Loucy (cell line): ENCODE results near the gene KISS1.

Experiments
- H2AFZ ChIP-seq: fragments of 200-600 bp; sonication (generic); 2 replicates; pipeline ENCODE4 v1.6.0; 2016; ENCODE audit warnings: antibody characterized with exemption, mild to moderate bottlenecking, low read length, moderate library complexity
- H3F3A ChIP-seq: fragments of 200-600 bp; 2 replicates; pipeline ENCODE4 v1.6.0; 2016; ENCODE audit warnings: antibody characterized with exemption, low read depth, mild to moderate bottlenecking
- H3K27me3 ChIP-seq: fragments of 200-600 bp; sonication (generic); 2 replicates; pipeline ENCODE4 v1.6.1; 2014; ENCODE audit warnings: low read length, mild to moderate bottlenecking; ENCODE audit not compliant: insufficient read depth, poor library complexity, severe bottlenecking
- H3K36me3 ChIP-seq: fragments of 200-600 bp; sonication (generic); 2 replicates; pipeline ENCODE4 v1.6.1; 2016; ENCODE audit warnings: low read length; ENCODE audit not compliant: insufficient read depth
- H3K4me1 ChIP-seq: fragments of 200-600 bp; sonication (generic); 2 replicates; pipeline ENCODE4 v1.5.1; 2014; ENCODE audit warnings: low read length, mild to moderate bottlenecking; ENCODE audit not compliant: insufficient read depth, poor library complexity, severe bottlenecking
- H3K4me2 ChIP-seq: fragments of 200-600 bp; sonication (generic); 2 replicates; pipeline ENCODE4 v1.6.0; 2014; ENCODE audit warnings: antibody characterized with exemption, low read length, low read depth, mild to moderate bottlenecking; ENCODE audit not compliant: poor library complexity, severe bottlenecking
- H3K4me3 ChIP-seq: fragments of 200-600 bp; sonication (generic); 2 replicates; pipeline ENCODE4 v1.5.1; 2014; ENCODE audit warnings: low read length, mild to moderate bottlenecking, mixed read lengths; ENCODE audit not compliant: poor library complexity, severe bottlenecking
- H3K79me2 ChIP-seq: fragments of 200-600 bp; sonication (generic); 2 replicates; pipeline ENCODE4 v1.6.1; 2014; ENCODE audit warnings: low read length; ENCODE audit not compliant: insufficient read depth
- H3K9ac ChIP-seq: fragments of 200-600 bp; sonication (generic); 2 replicates; pipeline ENCODE4 v1.6.0; 2014; ENCODE audit warnings: mild to moderate bottlenecking, low read depth, low read length, moderate library complexity; ENCODE audit not compliant: poor library complexity, severe bottlenecking
- H3K9me2 ChIP-seq: fragments of 200-600 bp; sonication (generic); replicated peaks from 2 replicates; pipeline ENCODE4 v1.6.1; 2016; ENCODE audit warnings: low read depth, low read length, mixed read lengths
- H3K9me3 ChIP-seq: fragments of 200-600 bp; sonication (generic); 2 replicates; pipeline ENCODE4 v1.6.1; 2014; ENCODE audit warnings: mild to moderate bottlenecking, antibody characterized with exemption, low read length, low read depth; ENCODE audit not compliant: insufficient read depth
- H4K20me1 ChIP-seq: fragments of 200-600 bp; sonication (generic); 2 replicates; pipeline ENCODE4 v1.6.0; 2014; ENCODE audit warnings: antibody characterized with exemption, low read length, mild to moderate bottlenecking; ENCODE audit not compliant: insufficient read depth, poor library complexity, severe bottlenecking
- EZH2phosphoT487 ChIP-seq: fragments of 200-600 bp; IDR thresholded peaks from 2 replicates; pipeline ENCODE4 v1.6.1; 2018; ENCODE audit warnings: antibody characterized with exemption, mild to moderate bottlenecking, moderate library complexity, borderline replicate concordance
- TF ChIP-seq, protein P1 (sequence below): fragments of 200-600 bp; sonication (generic); conservative IDR thresholded peaks from 2 replicates; pipeline ENCODE4 v1.5.1; 2014; ENCODE audit warnings: mild to moderate bottlenecking, antibody characterized with exemption, low read length

KISS1 gene

GRCh38 chr1:204222006-204222763, 25.9 kb upstream of the KISS1 start:
- Histone ChIP-seq H3K4me1 (peaks cover 3% of the 10 kb centered on the region), H3K79me2 (no peaks in the 10 kb centered on the region), H2AFZ (no peak overlapping the region), H4K20me1 (no peaks in the 10 kb centered on the region), H3K36me3 (no peaks in the 10 kb centered on the region), H3K27me3 (no peaks in the 10 kb centered on the region), H3K9ac (no peak overlapping the region), H3K9me3 (no peaks in the 10 kb centered on the region), H3K9me2 (no peaks in the 10 kb centered on the region), H3K4me2 (no peak overlapping the region), H3F3A (0 out of 2 replicates have a peak, but pooled peaks cover 4% of the 10 kb centered on the region), H3K4me3 (no peak overlapping the region)
- TF ChIP-seq, protein P1, sequence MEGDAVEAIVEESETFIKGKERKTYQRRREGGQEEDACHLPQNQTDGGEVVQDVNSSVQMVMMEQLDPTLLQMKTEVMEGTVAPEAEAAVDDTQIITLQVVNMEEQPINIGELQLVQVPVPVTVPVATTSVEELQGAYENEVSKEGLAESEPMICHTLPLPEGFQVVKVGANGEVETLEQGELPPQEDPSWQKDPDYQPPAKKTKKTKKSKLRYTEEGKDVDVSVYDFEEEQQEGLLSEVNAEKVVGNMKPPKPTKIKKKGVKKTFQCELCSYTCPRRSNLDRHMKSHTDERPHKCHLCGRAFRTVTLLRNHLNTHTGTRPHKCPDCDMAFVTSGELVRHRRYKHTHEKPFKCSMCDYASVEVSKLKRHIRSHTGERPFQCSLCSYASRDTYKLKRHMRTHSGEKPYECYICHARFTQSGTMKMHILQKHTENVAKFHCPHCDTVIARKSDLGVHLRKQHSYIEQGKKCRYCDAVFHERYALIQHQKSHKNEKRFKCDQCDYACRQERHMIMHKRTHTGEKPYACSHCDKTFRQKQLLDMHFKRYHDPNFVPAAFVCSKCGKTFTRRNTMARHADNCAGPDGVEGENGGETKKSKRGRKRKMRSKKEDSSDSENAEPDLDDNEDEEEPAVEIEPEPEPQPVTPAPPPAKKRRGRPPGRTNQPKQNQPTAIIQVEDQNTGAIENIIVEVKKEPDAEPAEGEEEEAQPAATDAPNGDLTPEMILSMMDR = no peak
- no peak for TF ChIP-seq EZH2phosphoT487

DNA sequence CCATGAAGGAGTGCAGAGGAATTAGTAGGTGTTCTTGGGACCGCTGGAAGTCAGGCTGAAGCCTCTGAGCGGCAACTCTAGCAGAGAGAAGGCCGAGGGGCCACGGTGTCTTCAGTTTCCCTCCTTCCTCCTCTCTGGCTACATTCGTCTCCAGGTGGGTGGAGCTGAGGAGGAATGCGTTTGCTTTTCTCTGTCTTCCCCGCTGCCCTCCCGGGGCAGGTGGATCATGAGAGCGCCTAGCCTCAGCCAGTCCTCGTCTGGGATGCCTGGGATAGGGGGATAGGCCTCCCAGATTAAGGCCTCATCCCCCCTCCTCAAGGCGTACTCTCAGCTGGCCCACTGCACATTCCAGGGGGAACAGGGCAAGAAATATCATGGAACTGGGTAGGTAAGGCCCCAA, 25.0 kb upstream of the KISS1 start:
- Histone ChIP-seq H3K4me1 (no peaks in the 10 kb centered on the region), H3K36me3 (no peaks in the 10 kb centered on the region), H4K20me1 (no peaks in the 10 kb centered on the region), H3K9me3 (no peaks in the 10 kb centered on the region), H3K4me3 (no peak overlapping the region), H3K27me3 (no peaks in the 10 kb centered on the region), H3K4me2 (no peak overlapping the region), H3F3A (0 out of 2 replicates have a peak, but pooled peaks cover 4% of the 10 kb centered on the region), H3K79me2 (no peaks in the 10 kb centered on the region), H2AFZ (no peak overlapping the region), H3K9ac (no peak overlapping the region), H3K9me2 (no peaks in the 10 kb centered on the region)
- TF ChIP-seq, protein P1 = no peak
- no peak for TF ChIP-seq EZH2phosphoT487

DNA sequence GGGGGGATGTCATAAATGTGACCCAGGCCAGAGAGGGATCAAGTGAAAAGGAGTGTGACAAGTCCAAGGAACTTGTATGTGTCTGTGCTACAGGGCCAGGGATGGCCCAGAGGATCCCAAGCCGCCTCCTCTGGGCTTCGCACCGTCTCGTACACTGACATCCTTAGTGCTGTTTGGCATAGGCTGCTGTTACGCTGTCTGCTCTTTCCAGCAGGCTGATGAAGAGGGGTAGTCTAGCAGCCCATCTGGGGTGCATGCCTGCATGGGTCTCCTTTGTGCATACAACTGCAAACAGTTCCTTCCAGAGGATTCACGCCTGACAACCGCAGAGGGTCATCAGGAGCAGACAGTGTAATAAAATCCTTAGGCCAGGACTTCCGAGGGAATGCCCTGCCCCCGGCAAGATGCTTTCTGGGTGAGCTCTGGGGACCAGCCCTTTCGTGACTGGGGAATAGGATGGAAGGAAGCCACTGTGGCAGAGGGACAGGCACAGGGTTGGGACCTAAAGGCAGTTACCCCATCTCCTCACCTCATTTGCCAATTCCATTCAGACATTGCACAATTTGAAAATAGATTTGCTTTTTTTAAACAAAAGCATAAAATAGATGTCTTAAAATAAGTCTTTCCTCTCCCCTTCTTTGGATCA, 23.8 kb upstream of the KISS1 start:
- Histone ChIP-seq H3K27me3 (no peaks in the 10 kb centered on the region), H3K9me2 (no peaks in the 10 kb centered on the region), H3K4me1 (no peaks in the 10 kb centered on the region), H2AFZ (no peak overlapping the region), H3K9ac (no peak overlapping the region), H3K79me2 (no peaks in the 10 kb centered on the region), H3K4me2 (no peak overlapping the region), H3F3A (0 out of 2 replicates have a peak, but pooled peaks cover 4% of the 10 kb centered on the region), H3K4me3 (no peak overlapping the region), H3K36me3 (no peaks in the 10 kb centered on the region), H3K9me3 (no peaks in the 10 kb centered on the region), H4K20me1 (no peaks in the 10 kb centered on the region)
- TF ChIP-seq, protein P1 = no peak
- no peak for TF ChIP-seq EZH2phosphoT487
